ENCODE results near the gene LZTS2. TPM values are rescaled to one million over a fixed set of nuclear protein-coding genes. Genes with fewer than 3 reads are reported as not detected.

LZTS2 gene
- total and polyA plus RNA-seq, 10 of the 15 experiments (the other 5 are each of a cell fraction or from before 2014, with no cell fraction given), result 0.08 to 13.4 (median 7.2) TPM

GRCh38 chr10:101040061-101040460, 40.5 kb downstream of the LZTS2 start:
- H3K4me2 ChIP-seq (ENCODE audit: control insufficient read depth, insufficient read depth), result no peak overlapping the region
- intact Hi-C loops (cut with micrococcal nuclease; ENCODE audit: unreplicated experiment) (no loop called here), in situ Hi-C loops (cut with MboI) (no loop called here)
- peaks cover 5% of the 10 kb centered on the region; the same call in 1 of the 2 replicates for H3K4me1 ChIP-seq (ENCODE audit: control insufficient read depth, insufficient read depth, low read length)
- no peak overlapping the region for H2AFZ ChIP-seq (ENCODE audit: control insufficient read depth, low read depth, low read length)
- WGBS (ENCODE audit: insufficient coverage, insufficient replicate concordance, low lambda C conversion rate, missing lambda C conversion rate), result 53% methylated on average over 3 of the region's 3 CpGs
- no peak for FAIRE-seq
- H4K20me1 ChIP-seq (ENCODE audit: control insufficient read depth, insufficient read depth), result no peaks in the 10 kb centered on the region
- ChIA-PET CTCF (interaction anchor here (0.9 to 24.4 kb wide), 5 partner anchors 9 to 102 kb away, joined by 4 to 885 read pairs (median 22); partner anchors contain the start of genes KAZALD1, PDZD7 and SFXN3), RAD21 (ENCODE audit: unreplicated experiment) (interaction anchor here (1.1 to 5.1 kb wide), 3 partner anchors 10 to 102 kb away, joined by 5 to 70 read pairs (median 15); no protein-coding TSS in a partner anchor), SMC1A (ENCODE audit: uncharacterized antibody, unreplicated experiment) (interaction anchor here (0.7 to 4.2 kb wide), 6 partner anchors 9 to 128 kb away, joined by 3 to 24 read pairs (median 4); partner anchors contain the start of genes PDZD7 and SFXN3), POLR2A (no interaction called here)
- no TSS peak for BruUV-seq (replicated peaks)
- no peak overlapping the region for H3K27ac ChIP-seq (ENCODE audit: control insufficient read depth, insufficient read depth)
- TF ChIP-seq ATF7 (IDR thresholded peaks at IDR 0.05; ENCODE audit: low read depth), result no peak
- no peak for TF ChIP-seq NR2C1 (IDR thresholded peaks at IDR 0.05)
- H3K27me3 ChIP-seq (replicated peaks in 1 of 2; ENCODE audit: control insufficient read depth in 2 of 2, insufficient read depth in 2 of 2, low read length in 1 of 2), result no peaks in the 10 kb centered on the region
- no peaks in the 10 kb centered on the region for H3K79me2 ChIP-seq (ENCODE audit: control insufficient read depth, insufficient read depth, low read length)
- no peak for ATAC-seq
- no peak overlapping the region for H3K4me3 ChIP-seq
- H3K9ac ChIP-seq (ENCODE audit: control insufficient read depth, insufficient read depth, low read length), result no peak overlapping the region
- DNase-seq (ENCODE audit: low read depth, low spot score), result no peak
- no peaks in the 10 kb centered on the region for H3K9me3 ChIP-seq (replicated peaks; ENCODE audit: control insufficient read depth, insufficient read depth, low read length)
- H3K36me3 ChIP-seq (ENCODE audit: control insufficient read depth in 2 of 2, insufficient read depth in 2 of 2, low read length in 1 of 2), result no peaks in the 10 kb centered on the region

- H3K9ac ChIP-seq (ENCODE audit: control insufficient read depth, insufficient read depth, low read length), result no peak overlapping the region
- H3K27ac ChIP-seq (ENCODE audit: control insufficient read depth, insufficient read depth), result no peak overlapping the region
- H3K79me2 ChIP-seq (ENCODE audit: control insufficient read depth, insufficient read depth, low read length), result no peaks in the 10 kb centered on the region
- H3K4me3 ChIP-seq, result no peak overlapping the region
- H3K9me3 ChIP-seq (replicated peaks; ENCODE audit: control insufficient read depth, insufficient read depth, low read length), result no peaks in the 10 kb centered on the region
- no peaks in the 10 kb centered on the region for H3K27me3 ChIP-seq (replicated peaks in 1 of 2; ENCODE audit: control insufficient read depth in 2 of 2, insufficient read depth in 2 of 2, low read length in 1 of 2)
- H3K4me2 ChIP-seq (ENCODE audit: control insufficient read depth, insufficient read depth), result no peak overlapping the region
- in situ Hi-C loops (cut with MboI) (no loop called here), intact Hi-C loops (cut with micrococcal nuclease; ENCODE audit: unreplicated experiment) (loop anchor here (1.0 kb wide), 2 partner anchors 27 to 101 kb away; no protein-coding TSS in a partner anchor)
- RAD21 ChIA-PET (ENCODE audit: unreplicated experiment), result interaction anchor here (0.6 to 5.1 kb wide), 11 partner anchors 10 to 1673 kb away, joined by 3 to 70 read pairs (median 7); partner anchors contain the start of genes ARL3 and KAZALD1
- no peak for FAIRE-seq
- DNase-seq (ENCODE audit: low read depth, low spot score), result no peak
- ATAC-seq, result no peak
- no peak overlapping the region for H2AFZ ChIP-seq (ENCODE audit: control insufficient read depth, low read depth, low read length)
- no peaks in the 10 kb centered on the region for H4K20me1 ChIP-seq (ENCODE audit: control insufficient read depth, insufficient read depth)
- 50% methylated on average over 2 of the region's 2 CpGs for WGBS (ENCODE audit: insufficient coverage, insufficient replicate concordance, low lambda C conversion rate, missing lambda C conversion rate)
- H3K4me1 ChIP-seq (ENCODE audit: control insufficient read depth, insufficient read depth, low read length), result peaks cover 5% of the 10 kb centered on the region; the same call in 1 of the 2 replicates
- POLR2A ChIA-PET, result interaction anchor here (0.6 to 3.3 kb wide), 6 partner anchors 21 to 1601 kb away, joined by 3 to 42 read pairs (median 6); partner anchors contain the start of gene KAZALD1
- CTCF ChIA-PET, result interaction anchor here (0.6 to 24.4 kb wide), 11 partner anchors 10 to 426 kb away, joined by 3 to 885 read pairs (median 17); partner anchors contain the start of genes KAZALD1, PDZD7 and SFXN3
- H3K36me3 ChIP-seq (ENCODE audit: control insufficient read depth in 2 of 2, insufficient read depth in 2 of 2, low read length in 1 of 2), result no peaks in the 10 kb centered on the region
- SMC1A ChIA-PET (ENCODE audit: uncharacterized antibody, unreplicated experiment), result interaction anchor here (1.0 to 4.2 kb wide), 9 partner anchors 10 to 101 kb away, joined by 3 to 45 read pairs (median 21); partner anchors contain the start of genes PDZD7 and SFXN3
- BruUV-seq (replicated peaks), result no TSS peak
- no peak for TF ChIP-seq TAF1 (IDR thresholded peaks at IDR 0.05; ENCODE audit: borderline replicate concordance, low read depth, low read length)
- TF ChIP-seq TARDBP (IDR thresholded peaks at IDR 0.05; ENCODE audit: borderline replicate concordance), result no peak
- no peak for TF ChIP-seq IKZF2 (IDR thresholded peaks at IDR 0.05)
- no peak for TF ChIP-seq ZNF687 (IDR thresholded peaks at IDR 0.05)
- TF ChIP-seq MTA3 (IDR thresholded peaks at IDR 0.05; ENCODE audit: borderline replicate concordance, low read length), result no peak
- TF ChIP-seq CHD1 (IDR thresholded peaks at IDR 0.05; ENCODE audit: low read depth, low read length), result no peak
- TF ChIP-seq NFYB (IDR thresholded peaks at IDR 0.05; ENCODE audit: insufficient read depth, low read depth, low read length), result no peak
- no peak for TF ChIP-seq E2F8 (IDR thresholded peaks at IDR 0.05; ENCODE audit: low read depth, partially characterized antibody)
Observed at GRCh38 chr10:101040851-101041250, 41.2 kb downstream of the LZTS2 start.
